Fibroblast of peridontal ligament (primary cell): ENCODE data around the gene TRIM16.
A peak's percentile ranks its signal among the peaks of the same experiment; 100 is the strongest.
"Not testable (repeated sequence)": the region's sequence is repeated elsewhere in the genome, so short reads cannot be mapped to it uniquely, and the experiment has no call there.

Source experiments
- DNase-seq: peaks from one replicate; pipeline ENCODE4 v3.0.0-alpha.2; 2010; ENCODE audit errors: extremely low read depth

Gene TRIM16

GRCh38 chr17:15683824-15684478 lies at the start of gene TRIM16:
TSS of gene TRIM16 (minus strand) at chr17:15684311. CDS start at chr17:15651609, 32,702 bp downstream.
- DNase-seq: peak; percentile 45

- not testable (repeated sequence) for DNase-seq
Observed at GRCh38 chr17:15733174-15733789, 49.2 kb upstream of the TRIM16 start.

GRCh38 chr17:15731900-15732299 lies 47.8 kb upstream of the TRIM16 start, which contains the start of gene TBC1D26:
TSS of gene TBC1D26 (plus strand) at chr17:15732283. CDS start at chr17:15735349, 3,066 bp downstream.
- DNase-seq: not testable (repeated sequence)

GRCh38 chr17:15730535-15730934 lies 46.4 kb upstream of the TRIM16 start:
- DNase-seq: not testable (repeated sequence)

- DNase-seq: not testable (repeated sequence)
Observed at GRCh38 chr17:15716601-15717563, 32.8 kb upstream of the TRIM16 start.

- not testable (repeated sequence) for DNase-seq
Observed at GRCh38 chr17:15708879-15709278, 24.8 kb upstream of the TRIM16 start.

GRCh38 chr17:15704813-15705212 lies 20.7 kb upstream of the TRIM16 start:
- not testable (repeated sequence) for DNase-seq

GRCh38 chr17:15704239-15704638 lies 20.1 kb upstream of the TRIM16 start:
- DNase-seq: not testable (repeated sequence)

GRCh38 chr17:15699937-15700336 lies 15.8 kb upstream of the TRIM16 start:
- not testable (repeated sequence) for DNase-seq

- peak; percentile 99 for DNase-seq
Observed at GRCh38 chr17:15699413-15699924, 15.4 kb upstream of the TRIM16 start, which contains the start of gene ZNF286A. TSS of gene ZNF286A (plus strand) at chr17:15699752. CDS start at chr17:15700330, 578 bp downstream.

- peak; percentile 14 for DNase-seq
Observed at GRCh38 chr17:15698967-15699366, 14.9 kb upstream of the TRIM16 start.

- not testable (repeated sequence) for DNase-seq
Observed at GRCh38 chr17:15687494-15687893, 3.4 kb upstream of the TRIM16 start.

GRCh38 chr17:15683135-15683534 lies 976 bp downstream of the TRIM16 start:
- not testable (repeated sequence) for DNase-seq

GRCh38 chr17:15675991-15676390 lies 8.1 kb downstream of the TRIM16 start:
- not testable (repeated sequence) for DNase-seq

- not testable (repeated sequence) for DNase-seq
Observed at GRCh38 chr17:15674640-15675039, 9.5 kb downstream of the TRIM16 start.

GRCh38 chr17:15669526-15669925 lies 14.6 kb downstream of the TRIM16 start:
- DNase-seq: not testable (repeated sequence)

- DNase-seq: no peak
Observed at GRCh38 chr17:15663691-15664090, 20.4 kb downstream of the TRIM16 start.

GRCh38 chr17:15663176-15663575 lies 20.9 kb downstream of the TRIM16 start:
- no peak for DNase-seq

- DNase-seq: no peak
Observed at GRCh38 chr17:15662681-15663080, 21.4 kb downstream of the TRIM16 start.

- DNase-seq: no peak
Observed at GRCh38 chr17:15660077-15660476, 24.0 kb downstream of the TRIM16 start.

- no peak for DNase-seq
Observed at GRCh38 chr17:15659663-15660062, 24.4 kb downstream of the TRIM16 start.

- DNase-seq: no peak
Observed at GRCh38 chr17:15659236-15659635, 24.9 kb downstream of the TRIM16 start.
